Measurements from ENCODE around the gene PGAP3. TPM values are rescaled to one million over a fixed set of nuclear protein-coding genes. Genes with fewer than 3 reads are reported as not detected.

PGAP3 gene
- total RNA-seq, 1 experiment from 2014 or later: 8.4 TPM

- Histone ChIP-seq H3K4me3 (peak within 1 kb of the TSS; percentile 29), H3K27me3 (replicated peaks) (peaks cover 44% of the 10 kb centered on the region), H3K9me3 (replicated peaks) (0 out of 2 replicates have a peak, but pooled peaks cover 2% of the 10 kb centered on the region), H3K36me3 (no peaks in the 10 kb centered on the region), H3K27ac (no peak within 1 kb of the TSS), H3K4me1 (replicated peaks) (peaks cover 11% of the 10 kb centered on the region)
- DNase-seq (ENCODE audit: low read depth in 1 of 2, low spot score in 2 of 2): peak; percentile 43 to 64
These were observed 19.6 kb downstream of the PGAP3 start, which contains the start of gene PNMT for GRCh38 chr17:39667945-39668924. Gene PNMT (plus strand): TSS chr17:39668453. CDS start chr17:39668476, 23 bp downstream.

DNA sequence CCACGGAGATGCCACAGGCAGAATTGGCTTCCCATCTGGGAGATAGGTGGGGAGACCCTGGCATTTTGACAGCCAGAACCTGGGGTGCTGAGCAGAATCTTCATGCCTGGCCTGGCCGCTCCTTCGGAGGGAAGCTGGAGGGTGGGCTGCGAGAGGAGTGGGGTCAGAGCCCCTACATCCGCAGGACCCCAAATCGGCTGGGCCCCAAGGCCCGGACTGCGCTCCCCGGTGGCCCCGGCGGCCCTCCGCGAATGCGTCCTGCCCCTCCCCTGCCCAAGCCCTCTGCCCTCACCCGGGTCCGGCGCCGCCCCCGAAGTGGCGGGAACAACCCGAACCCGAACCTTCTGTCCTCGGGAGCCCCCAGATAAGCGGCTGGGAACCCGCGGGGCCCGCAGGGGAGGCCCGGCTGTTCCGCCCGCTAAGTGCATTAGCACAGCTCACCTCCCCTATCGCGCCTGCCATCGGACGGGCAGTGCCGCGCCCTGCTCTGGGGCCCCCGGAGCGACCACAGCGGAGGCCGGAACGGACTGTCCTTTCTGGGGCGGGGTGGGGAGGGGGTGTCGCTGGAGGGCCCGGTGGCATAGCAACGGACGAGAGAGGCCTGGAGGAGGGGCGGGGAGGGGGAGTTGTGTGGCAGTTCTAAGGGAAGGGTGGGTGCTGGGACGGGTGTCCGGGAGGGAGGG is 20.5 kb downstream of the PGAP3 start:
- Histone ChIP-seq H3K27ac (no peak overlapping the region), H3K4me3 (no peak overlapping the region)

GRCh38 chr17:39666601-39667261 is 21.1 kb downstream of the PGAP3 start:
- H3K27ac ChIP-seq: no peak overlapping the region
- peaks cover 42% of the 10 kb centered on the region for H3K27me3 ChIP-seq (replicated peaks)
- H3K9me3 ChIP-seq (replicated peaks): 0 out of 2 replicates have a peak, but pooled peaks cover 2% of the 10 kb centered on the region
- no peak for DNase-seq (ENCODE audit: low read depth in 1 of 2, low spot score in 2 of 2)
- no peak overlapping the region for H3K4me3 ChIP-seq
- peaks cover under 1% of the 10 kb centered on the region; the same call in 1 of the 2 replicates for H3K36me3 ChIP-seq
- peaks cover 11% of the 10 kb centered on the region for H3K4me1 ChIP-seq (replicated peaks)

More for the DNA sequence above, 20.5 kb downstream of the PGAP3 start:
- no peak for DNase-seq (ENCODE audit: low read depth in 1 of 2, low spot score in 2 of 2)
- Histone ChIP-seq H3K9me3 (replicated peaks) (0 out of 2 replicates have a peak, but pooled peaks cover 2% of the 10 kb centered on the region), H3K27me3 (replicated peaks) (peaks cover 44% of the 10 kb centered on the region), H3K4me1 (replicated peaks) (peaks cover 11% of the 10 kb centered on the region), H3K36me3 (no peaks in the 10 kb centered on the region)

- Histone ChIP-seq H3K4me1 (replicated peaks) (peaks cover 11% of the 10 kb centered on the region), H3K27ac (no peak overlapping the region), H3K9me3 (replicated peaks) (0 out of 2 replicates have a peak, but pooled peaks cover 2% of the 10 kb centered on the region), H3K36me3 (peaks cover 3% of the 10 kb centered on the region; the same call in 1 of the 2 replicates), H3K27me3 (replicated peaks) (peaks cover 37% of the 10 kb centered on the region), H3K4me3 (no peak overlapping the region)
- no peak for DNase-seq (ENCODE audit: low read depth in 1 of 2, low spot score in 2 of 2)
These were observed 21.6 kb downstream of the PGAP3 start for GRCh38 chr17:39666231-39666600.

DNA sequence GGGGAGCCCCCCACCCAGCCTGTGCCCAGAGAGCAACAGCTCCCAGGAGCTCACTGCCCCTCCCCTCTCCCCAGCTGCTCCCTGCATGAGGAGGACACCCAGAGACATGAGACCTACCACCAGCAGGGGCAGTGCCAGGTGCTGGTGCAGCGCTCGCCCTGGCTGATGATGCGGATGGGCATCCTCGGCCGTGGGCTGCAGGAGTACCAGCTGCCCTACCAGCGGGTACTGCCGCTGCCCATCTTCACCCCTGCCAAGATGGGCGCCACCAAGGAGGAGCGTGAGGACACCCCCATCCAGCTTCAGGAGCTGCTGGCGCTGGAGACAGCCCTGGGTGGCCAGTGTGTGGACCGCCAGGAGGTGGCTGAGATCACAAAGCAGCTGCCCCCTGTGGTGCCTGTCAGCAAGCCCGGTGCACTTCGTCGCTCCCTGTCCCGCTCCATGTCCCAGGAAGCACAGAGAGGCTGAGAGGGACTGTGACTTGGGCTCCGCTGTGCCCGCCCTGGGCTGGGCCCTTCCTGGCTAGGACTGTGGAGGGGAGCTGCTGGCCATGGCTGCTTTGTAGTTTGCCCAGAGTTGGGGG is 22.1 kb downstream of the PGAP3 start:
- H3K4me1 ChIP-seq (replicated peaks): peaks cover 11% of the 10 kb centered on the region
- H3K27ac ChIP-seq: no peak overlapping the region
- DNase-seq (ENCODE audit: low read depth in 1 of 2, low spot score in 2 of 2): peak in 1 of 2 experiments; percentile 38
- H3K9me3 ChIP-seq (replicated peaks): 0 out of 2 replicates have a peak, but pooled peaks cover 2% of the 10 kb centered on the region
- peaks cover 34% of the 10 kb centered on the region for H3K27me3 ChIP-seq (replicated peaks)
- no peak overlapping the region for H3K4me3 ChIP-seq
- peaks cover 7% of the 10 kb centered on the region for H3K36me3 ChIP-seq

DNA sequence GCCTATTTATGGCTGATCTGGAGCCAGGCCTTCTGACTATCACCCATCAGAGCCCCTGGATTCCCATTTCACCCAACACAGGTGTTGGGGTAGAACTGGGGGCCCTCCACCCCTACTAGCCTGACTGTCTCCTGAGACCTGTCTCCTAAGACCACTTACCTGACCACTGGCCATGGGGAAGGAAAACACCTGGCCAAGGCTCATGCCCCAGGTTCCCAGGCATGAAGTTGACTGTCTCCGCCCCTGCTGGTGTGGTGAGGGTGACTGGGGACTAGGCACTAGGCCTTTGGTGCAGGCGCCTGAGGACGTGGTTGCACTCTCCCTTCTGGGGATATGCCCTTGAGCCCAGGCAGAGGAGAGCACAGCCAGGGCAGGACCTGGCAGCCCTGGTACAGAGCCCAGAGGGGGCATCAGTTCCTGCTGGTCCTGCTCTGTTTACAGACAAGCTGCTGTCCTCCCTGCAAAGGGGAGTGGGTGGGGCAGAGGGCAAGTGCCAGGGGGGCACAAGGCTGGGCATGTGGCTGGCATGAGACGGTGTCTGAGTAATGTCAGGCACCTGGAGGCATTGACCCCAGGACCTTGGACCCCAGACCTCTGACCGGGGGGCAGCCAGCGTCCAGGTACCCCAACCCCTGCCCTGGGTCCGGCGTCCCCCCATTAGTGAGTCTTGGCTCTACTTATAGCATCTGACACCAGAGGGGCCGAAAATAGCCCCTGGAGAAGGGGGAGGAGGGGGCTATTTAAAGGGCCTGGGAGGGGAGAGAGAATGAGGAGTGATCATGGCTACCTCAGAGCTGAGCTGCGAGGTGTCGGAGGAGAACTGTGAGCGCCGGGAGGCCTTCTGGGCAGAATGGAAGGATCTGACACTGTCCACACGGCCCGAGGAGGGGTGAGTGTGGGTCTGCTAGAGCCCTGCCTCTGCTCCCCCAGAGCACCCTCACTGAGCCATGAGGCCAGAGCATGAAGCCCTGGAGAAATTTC is 23.0 kb downstream of the PGAP3 start, which contains the start of gene TCAP:
Gene TCAP, plus strand, starts transcription at position 769 of the 981 bp plus-strand sequence. Its CDS starts 11 bp downstream, at position 780.
- peaks cover 11% of the 10 kb centered on the region for H3K4me1 ChIP-seq (replicated peaks)
- peaks cover 16% of the 10 kb centered on the region for H3K36me3 ChIP-seq
- H3K4me3 ChIP-seq: no peak within 1 kb of the TSS
- DNase-seq (ENCODE audit: low read depth in 1 of 2, low spot score in 2 of 2): no peak
- H3K27ac ChIP-seq: no peak within 1 kb of the TSS
- 0 out of 2 replicates have a peak, but pooled peaks cover 2% of the 10 kb centered on the region for H3K9me3 ChIP-seq (replicated peaks)
- H3K27me3 ChIP-seq (replicated peaks): peaks cover 31% of the 10 kb centered on the region

GRCh38 chr17:39663688-39664580 is 23.9 kb downstream of the PGAP3 start:
- Histone ChIP-seq H3K9me3 (replicated peaks) (0 out of 2 replicates have a peak, but pooled peaks cover 2% of the 10 kb centered on the region), H3K4me3 (no peak overlapping the region), H3K27ac (no peak overlapping the region), H3K36me3 (peaks cover 17% of the 10 kb centered on the region), H3K27me3 (replicated peaks) (peaks cover 26% of the 10 kb centered on the region), H3K4me1 (replicated peaks) (peaks cover 11% of the 10 kb centered on the region)
- DNase-seq (ENCODE audit: low read depth in 1 of 2, low spot score in 2 of 2): no peak

- peaks cover 17% of the 10 kb centered on the region for H3K36me3 ChIP-seq
- peaks cover 7% of the 10 kb centered on the region for H3K4me1 ChIP-seq (replicated peaks)
- H3K27me3 ChIP-seq (replicated peaks): peaks cover 21% of the 10 kb centered on the region
- DNase-seq (ENCODE audit: low read depth in 1 of 2, low spot score in 2 of 2): no peak
- 0 out of 2 replicates have a peak, but pooled peaks cover 2% of the 10 kb centered on the region for H3K9me3 ChIP-seq (replicated peaks)
- no peak overlapping the region for H3K27ac ChIP-seq
- no peak overlapping the region for H3K4me3 ChIP-seq
These were observed 24.5 kb downstream of the PGAP3 start for GRCh38 chr17:39663340-39663687.

DNA sequence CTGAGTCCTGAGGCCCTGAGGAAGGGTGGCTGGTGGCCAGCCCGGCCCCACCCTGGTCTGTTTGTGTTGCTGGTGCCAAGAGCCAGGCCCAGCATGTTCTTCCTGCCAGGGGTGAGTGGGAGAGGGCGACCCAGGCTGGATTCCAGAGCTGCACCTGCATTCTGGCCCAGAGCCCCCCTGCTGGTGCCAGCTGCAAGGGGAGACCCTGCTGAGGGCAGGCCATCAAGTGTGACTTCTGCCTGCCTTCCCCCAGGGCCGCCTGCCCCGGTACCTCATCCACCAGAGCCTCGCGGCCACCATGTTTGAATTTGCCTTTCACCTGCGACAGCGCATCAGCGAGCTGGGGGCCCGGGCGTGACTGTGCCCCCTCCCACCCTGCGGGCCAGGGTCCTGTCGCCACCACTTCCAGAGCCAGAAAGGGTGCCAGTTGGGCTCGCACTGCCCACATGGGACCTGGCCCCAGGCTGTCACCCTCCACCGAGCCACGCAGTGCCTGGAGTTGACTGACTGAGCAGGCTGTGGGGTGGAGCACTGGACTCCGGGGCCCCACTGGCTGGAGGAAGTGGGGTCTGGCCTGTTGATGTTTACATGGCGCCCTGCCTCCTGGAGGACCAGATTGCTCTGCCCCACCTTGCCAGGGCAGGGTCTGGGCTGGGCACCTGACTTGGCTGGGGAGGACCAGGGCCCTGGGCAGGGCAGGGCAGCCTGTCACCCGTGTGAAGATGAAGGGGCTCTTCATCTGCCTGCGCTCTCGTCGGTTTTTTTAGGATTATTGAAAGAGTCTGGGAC is 25.1 kb downstream of the PGAP3 start:
- H3K27me3 ChIP-seq (replicated peaks): peaks cover 18% of the 10 kb centered on the region
- no peak overlapping the region for H3K27ac ChIP-seq
- DNase-seq (ENCODE audit: low read depth in 1 of 2, low spot score in 2 of 2): no peak
- H3K4me3 ChIP-seq: no peak overlapping the region
- peaks cover 17% of the 10 kb centered on the region for H3K36me3 ChIP-seq
- no peaks in the 10 kb centered on the region for H3K9me3 ChIP-seq (replicated peaks)
- H3K4me1 ChIP-seq (replicated peaks): peaks cover 4% of the 10 kb centered on the region; the same call in 1 of the 2 replicates

DNA sequence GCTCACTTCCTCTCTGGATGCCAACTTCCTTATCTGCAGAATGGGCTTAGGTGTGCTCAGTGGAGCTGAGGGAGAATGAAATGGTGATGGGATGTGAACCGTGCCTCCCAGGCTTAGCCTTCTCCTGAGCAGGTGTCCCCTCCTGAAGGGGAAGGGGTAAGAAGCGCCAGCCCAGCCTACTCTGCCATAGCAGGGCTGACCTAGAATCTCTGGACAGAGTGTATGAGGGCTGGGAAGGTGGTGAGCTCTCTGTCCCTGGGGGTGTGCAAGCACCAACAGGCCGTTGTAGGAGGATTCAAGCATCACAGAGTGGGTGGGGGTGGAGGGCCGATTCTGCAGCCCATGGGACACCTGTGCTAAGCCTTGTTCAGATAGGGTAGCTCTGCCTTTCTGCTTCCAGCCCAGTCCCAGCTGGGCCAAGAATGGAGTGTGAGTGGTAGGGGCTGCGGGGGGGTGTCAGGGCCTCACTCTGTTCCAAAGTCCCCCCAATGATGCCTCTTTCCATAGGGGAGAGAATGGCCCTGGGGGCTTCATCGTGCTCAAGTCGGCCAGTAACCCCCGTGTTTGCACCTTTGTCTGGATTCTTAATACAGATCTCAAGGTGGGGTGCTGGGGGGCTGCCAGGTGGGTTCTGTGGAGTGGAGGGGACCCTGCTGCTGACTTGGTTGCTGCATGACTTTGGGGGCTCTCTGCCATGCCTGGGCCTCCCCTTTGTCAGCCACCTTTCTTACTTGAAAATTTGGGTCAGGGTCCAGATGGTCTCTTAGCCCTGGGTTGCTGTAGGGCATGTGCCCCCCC is 25.9 kb downstream of the PGAP3 start:
- no peak overlapping the region for H3K27ac ChIP-seq
- H3K4me1 ChIP-seq (replicated peaks): peaks cover 4% of the 10 kb centered on the region; the same call in 1 of the 2 replicates
- no peaks in the 10 kb centered on the region for H3K9me3 ChIP-seq (replicated peaks)
- H3K4me3 ChIP-seq: no peak overlapping the region
- no peak for DNase-seq (ENCODE audit: low read depth in 1 of 2, low spot score in 2 of 2)
- peaks cover 12% of the 10 kb centered on the region for H3K27me3 ChIP-seq (replicated peaks)
- peaks cover 17% of the 10 kb centered on the region for H3K36me3 ChIP-seq

Data from SJSA1 (cell line).